CD4-positive, CD25-positive, alpha-beta regulatory T cell (primary cell): ENCODE measurements around the gene CCDC178. TPM values are rescaled to one million over a fixed set of nuclear protein-coding genes. Genes with fewer than 3 reads are reported as not detected.

ENCODE experiments used
- ATAC-seq, 2 donors: fragments of 150-1000 bp; cut with Tn5 transposase; one replicate each; pipeline ENCODE4 v1.10.0; 2021; ENCODE audit warnings: low read depth in 2 of 2, moderate number of reproducible peaks in 2 of 2, moderate library complexity in 1 of 2
- DNase-seq, 3 donors: peaks; one replicate each; pipeline versions ENCODE4 v3.0.0 to v3.0.0-alpha.2; 2012 to 2022; ENCODE audit warnings: mixed read lengths in 1 of 3
- H3K27ac ChIP-seq: one replicate; pipeline ENCODE4 v1.7.0; 2013; ENCODE audit warnings: mild to moderate bottlenecking, low read length; ENCODE audit not compliant: insufficient read depth, poor library complexity, severe bottlenecking
- H3K27me3 ChIP-seq: one replicate; pipeline ENCODE4 v1.7.0; 2013; ENCODE audit warnings: low read length; ENCODE audit not compliant: control insufficient read depth, insufficient read depth
- H3K36me3 ChIP-seq: one replicate; pipeline ENCODE4 v1.7.0; 2013; ENCODE audit warnings: mild to moderate bottlenecking, low read length, moderate library complexity; ENCODE audit not compliant: control insufficient read depth, insufficient read depth
- H3K4me1 ChIP-seq: 2 replicates; pipeline ENCODE4 v1.7.0; 2013; ENCODE audit warnings: mild to moderate bottlenecking, low read length; ENCODE audit not compliant: insufficient read depth, control insufficient read depth, poor library complexity, severe bottlenecking
- H3K4me3 ChIP-seq: one replicate; pipeline ENCODE4 v1.7.0; 2013; ENCODE audit warnings: low read depth, mild to moderate bottlenecking, low read length, moderate library complexity
- H3K9me3 ChIP-seq, 2 experiments: 1 replicate in 1 of 2; 2 replicates in 1 of 2; pipeline ENCODE4 v1.7.0; 2013; ENCODE audit warnings: low read length in 2 of 2, mild to moderate bottlenecking in 1 of 2, moderate library complexity in 1 of 2; ENCODE audit not compliant: control insufficient read depth in 2 of 2
- H3K27ac Mint-ChIP-seq, 3 donors: one replicate each; pipeline ENCODE4 v1.8.0; 2020 to 2022; ENCODE audit warnings: mild to moderate bottlenecking in 3 of 3, mixed read lengths in 3 of 3, moderate library complexity in 2 of 3
- H3K27me3 Mint-ChIP-seq: one replicate; pipeline ENCODE4 v1.8.0; 2022; ENCODE audit warnings: mild to moderate bottlenecking, mixed read lengths
- H3K36me3 Mint-ChIP-seq: one replicate; pipeline ENCODE4 v1.8.0; 2020; ENCODE audit warnings: mixed read lengths
- H3K4me1 Mint-ChIP-seq, 4 donors: one replicate each; pipeline ENCODE4 v1.8.0; 2020 to 2022; ENCODE audit warnings: mixed read lengths in 4 of 4, mild to moderate bottlenecking in 1 of 4
- H3K4me3 Mint-ChIP-seq, 4 donors: one replicate each; pipeline ENCODE4 v1.8.0; 2020 to 2022; ENCODE audit warnings: mild to moderate bottlenecking in 4 of 4, mixed read lengths in 4 of 4, moderate library complexity in 3 of 4
- H3K9me3 Mint-ChIP-seq, 7 donors: one replicate each; pipeline ENCODE4 v1.8.0; 2020 to 2022; ENCODE audit warnings: mixed read lengths in 7 of 7, mild to moderate bottlenecking in 3 of 7, moderate library complexity in 2 of 7
- polyA plus RNA-seq, 4 donors: library from polyadenylated mRNA; unstranded; fragments of 300-500 nt; fragmentation: Illumina TruSeq; gene quantifications; one replicate each; pipeline ENCODE4 v1.2.3, GENCODE V29; 2021
- total RNA-seq: library from RNA; stranded (reverse); gene quantifications from one replicate; pipeline ENCODE4 v1.2.3, GENCODE V29; 2022

The CCDC178 gene
- total and polyA plus RNA-seq, 5 donors from 2014 or later: not detected

DNA sequence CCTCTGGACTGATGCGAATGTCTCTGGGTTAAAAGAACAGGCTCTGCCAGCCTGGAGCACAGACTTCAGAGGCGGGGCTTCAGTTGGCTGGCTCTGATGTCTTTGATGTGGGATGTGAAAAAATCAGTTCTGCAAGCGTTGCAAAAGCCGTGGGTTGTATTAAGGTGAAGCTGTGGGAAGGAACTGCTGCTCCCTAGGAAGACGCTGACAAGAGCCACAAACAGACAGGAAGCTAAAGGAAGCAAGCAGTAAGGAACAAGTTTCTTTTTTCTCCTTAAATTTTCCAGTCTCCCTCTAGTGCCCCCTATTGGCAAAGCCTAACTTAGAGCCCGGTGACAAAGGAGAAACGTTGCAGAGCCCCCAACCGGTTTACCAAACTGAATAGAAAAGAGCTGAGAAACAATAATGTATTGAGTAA lies 239.0 kb downstream of the CCDC178 start:
- H3K4me1 ChIP-seq: no peaks in the 10 kb centered on the region
- Mint-ChIP-seq H3K4me1 (no peaks in the 10 kb centered on the region), H3K36me3 (no peaks in the 10 kb centered on the region), H3K4me3 (no peak overlapping the region), H3K27ac (no peak overlapping the region), H3K9me3 (peaks cover 1 to 13% (median 4%) of the 10 kb centered on the region in 7 donors), H3K27me3 (no peaks in the 10 kb centered on the region)
- no peaks in the 10 kb centered on the region for H3K27me3 ChIP-seq
- ATAC-seq (no peak), DNase-seq (no peak)
- H3K4me3 ChIP-seq: no peak overlapping the region
- H3K36me3 ChIP-seq: no peaks in the 10 kb centered on the region
- no peaks in the 10 kb centered on the region for H3K9me3 ChIP-seq
- no peak overlapping the region for H3K27ac ChIP-seq

DNA sequence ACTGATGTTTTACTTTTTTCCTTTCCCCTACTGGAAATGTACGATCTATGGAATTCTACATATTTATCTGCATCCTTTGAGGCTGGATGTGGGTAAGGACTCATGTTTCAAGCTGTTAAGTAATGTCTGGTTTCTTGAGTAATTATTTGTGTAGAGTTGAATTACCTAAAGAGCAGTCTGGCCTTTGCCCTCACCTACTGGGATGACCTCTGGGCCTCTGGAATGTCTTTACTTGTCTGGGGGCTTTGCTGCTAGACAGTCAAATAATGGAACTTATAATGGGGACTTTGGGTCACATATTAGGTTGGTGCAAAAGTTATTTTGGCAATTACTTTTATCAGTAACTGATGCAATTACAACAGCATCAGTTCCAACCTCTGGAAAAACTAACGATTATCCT lies 244.7 kb downstream of the CCDC178 start:
- peaks cover 2 to 10% (median 6%) of the 10 kb centered on the region in 7 donors for H3K9me3 Mint-ChIP-seq
- no peaks in the 10 kb centered on the region for H3K36me3 Mint-ChIP-seq
- no peaks in the 10 kb centered on the region for H3K4me1 Mint-ChIP-seq
- Histone ChIP-seq H3K9me3 (no peaks in the 10 kb centered on the region), H3K27me3 (no peaks in the 10 kb centered on the region), H3K4me3 (no peak overlapping the region), H3K36me3 (no peaks in the 10 kb centered on the region), H3K4me1 (no peaks in the 10 kb centered on the region), H3K27ac (no peak overlapping the region)
- ATAC-seq (no peak), DNase-seq (no peak)
- H3K27me3 Mint-ChIP-seq: no peaks in the 10 kb centered on the region
- H3K4me3 Mint-ChIP-seq: no peak overlapping the region
- H3K27ac Mint-ChIP-seq: no peak overlapping the region

DNA sequence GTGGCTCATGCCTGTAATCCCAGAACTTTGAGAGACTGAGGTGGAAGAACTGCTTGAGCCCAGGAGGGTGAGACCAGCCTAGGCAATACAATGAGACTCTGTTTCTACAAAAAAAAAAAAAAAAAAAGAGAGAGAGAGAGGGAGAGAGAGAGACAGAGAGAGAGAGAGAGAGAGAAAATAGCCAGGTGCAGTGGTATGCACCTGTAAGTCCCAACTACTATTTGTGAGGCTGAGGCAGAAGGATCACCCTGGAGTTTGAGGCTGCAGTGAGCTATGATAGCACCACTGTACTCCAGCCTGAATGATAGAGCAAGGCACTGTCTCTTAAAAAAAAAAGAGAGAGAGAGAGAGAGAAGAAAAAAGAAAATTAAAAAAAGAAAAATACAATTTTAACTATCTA lies 245.7 kb downstream of the CCDC178 start:
- Histone ChIP-seq H3K27me3 (no peaks in the 10 kb centered on the region), H3K9me3 (no peaks in the 10 kb centered on the region), H3K4me1 (no peaks in the 10 kb centered on the region), H3K27ac (no peak overlapping the region), H3K36me3 (no peaks in the 10 kb centered on the region), H3K4me3 (no peak overlapping the region)
- Mint-ChIP-seq H3K9me3 (peaks cover 2 to 12% (median 6%) of the 10 kb centered on the region in 7 donors), H3K4me1 (no peaks in the 10 kb centered on the region), H3K27ac (no peak overlapping the region), H3K27me3 (no peaks in the 10 kb centered on the region), H3K36me3 (no peaks in the 10 kb centered on the region), H3K4me3 (no peak overlapping the region)
- DNase-seq: no peak
- no peak for ATAC-seq

DNA sequence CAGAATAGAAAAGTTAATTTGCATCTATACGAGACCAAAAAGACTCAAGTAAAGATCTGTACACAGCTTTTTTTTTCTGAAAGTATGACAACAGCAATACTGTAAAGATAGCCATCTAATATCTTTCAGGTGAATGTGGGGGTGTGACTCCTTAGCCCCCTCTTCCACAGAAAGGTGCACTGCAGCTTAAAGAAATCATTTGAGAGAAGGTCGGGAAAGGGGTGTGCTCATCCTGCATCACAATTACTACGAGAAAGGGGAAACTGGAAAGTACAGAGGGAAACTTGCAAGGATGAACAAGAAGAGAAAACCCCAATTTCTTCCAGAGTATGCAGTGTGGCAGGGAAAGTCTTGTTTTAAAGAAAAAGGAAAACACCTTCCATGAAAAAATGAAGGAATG lies 255.6 kb downstream of the CCDC178 start:
- H3K4me1 ChIP-seq: no peaks in the 10 kb centered on the region
- no peak overlapping the region for H3K4me3 Mint-ChIP-seq
- no peak overlapping the region for H3K27ac Mint-ChIP-seq

DNA sequence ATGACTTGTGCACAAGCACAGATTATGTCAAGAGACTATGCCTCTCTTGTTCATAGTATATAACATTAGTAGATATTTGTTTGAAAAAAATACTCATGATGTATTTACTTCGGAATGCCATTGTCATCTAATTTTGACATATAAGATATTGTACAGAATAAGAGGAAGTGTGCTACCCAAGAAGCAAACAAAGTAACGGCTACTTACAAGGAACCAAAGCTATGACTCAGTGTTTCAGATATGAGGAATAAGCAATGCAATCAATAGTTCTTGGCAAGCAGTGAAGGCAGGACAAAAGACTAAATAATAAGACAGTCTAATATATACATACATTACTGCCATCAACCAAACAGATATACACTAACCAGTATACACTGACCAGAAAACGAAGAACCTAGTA lies 256.3 kb downstream of the CCDC178 start:
- ATAC-seq (no peak), DNase-seq (no peak)
- no peaks in the 10 kb centered on the region for H3K4me1 ChIP-seq
- no peaks in the 10 kb centered on the region for H3K36me3 ChIP-seq
- no peak overlapping the region for H3K4me3 ChIP-seq
- no peaks in the 10 kb centered on the region for H3K36me3 Mint-ChIP-seq
- H3K4me3 Mint-ChIP-seq: no peak overlapping the region
- no peaks in the 10 kb centered on the region for H3K9me3 ChIP-seq
- H3K27ac ChIP-seq: no peak overlapping the region
- no peaks in the 10 kb centered on the region for H3K27me3 Mint-ChIP-seq
- no peaks in the 10 kb centered on the region for H3K4me1 Mint-ChIP-seq
- H3K27me3 ChIP-seq: no peaks in the 10 kb centered on the region
- peaks cover 0 to 14% (median 0%) of the 10 kb centered on the region in 7 donors for H3K9me3 Mint-ChIP-seq
- no peak overlapping the region for H3K27ac Mint-ChIP-seq

More for the DNA sequence above, 255.6 kb downstream of the CCDC178 start:
- Mint-ChIP-seq H3K4me1 (no peaks in the 10 kb centered on the region), H3K27me3 (no peaks in the 10 kb centered on the region), H3K36me3 (no peaks in the 10 kb centered on the region), H3K9me3 (peaks cover 0 to 14% (median 0%) of the 10 kb centered on the region in 7 donors)
- no peaks in the 10 kb centered on the region for H3K9me3 ChIP-seq
- no peak overlapping the region for H3K4me3 ChIP-seq
- H3K27ac ChIP-seq: no peak overlapping the region
- H3K36me3 ChIP-seq: no peaks in the 10 kb centered on the region
- DNase-seq (no peak), ATAC-seq (no peak)
- H3K27me3 ChIP-seq: no peaks in the 10 kb centered on the region

DNA sequence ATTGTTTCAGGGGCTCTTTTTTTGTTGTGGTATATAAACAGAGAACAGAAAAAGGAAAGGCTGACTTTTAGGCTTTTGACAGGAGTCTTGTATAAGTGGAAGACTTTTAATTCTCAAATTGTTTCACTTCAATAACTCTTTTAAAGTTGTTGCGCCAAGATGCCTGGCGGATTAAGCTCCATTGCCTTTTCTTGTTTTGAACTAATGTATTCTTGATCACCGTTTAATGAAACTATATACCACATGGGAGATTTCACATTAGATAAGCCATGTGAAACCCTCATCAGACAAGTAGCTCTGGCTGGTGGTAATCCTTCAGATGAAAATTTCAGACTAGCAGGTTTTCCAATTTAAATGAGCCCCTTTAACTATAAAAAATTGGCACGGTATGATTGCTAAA lies 257.4 kb downstream of the CCDC178 start:
- no peak overlapping the region for H3K4me3 ChIP-seq
- ATAC-seq (no peak), DNase-seq (no peak)
- Mint-ChIP-seq H3K4me3 (no peak overlapping the region), H3K4me1 (no peaks in the 10 kb centered on the region), H3K27me3 (no peaks in the 10 kb centered on the region), H3K27ac (no peak overlapping the region), H3K9me3 (peaks cover 0 to 7% (median 0%) of the 10 kb centered on the region in 7 donors), H3K36me3 (no peaks in the 10 kb centered on the region)
- no peak overlapping the region for H3K27ac ChIP-seq
- no peaks in the 10 kb centered on the region for H3K27me3 ChIP-seq
- no peaks in the 10 kb centered on the region for H3K9me3 ChIP-seq
- H3K36me3 ChIP-seq: no peaks in the 10 kb centered on the region
- H3K4me1 ChIP-seq: no peaks in the 10 kb centered on the region

DNA sequence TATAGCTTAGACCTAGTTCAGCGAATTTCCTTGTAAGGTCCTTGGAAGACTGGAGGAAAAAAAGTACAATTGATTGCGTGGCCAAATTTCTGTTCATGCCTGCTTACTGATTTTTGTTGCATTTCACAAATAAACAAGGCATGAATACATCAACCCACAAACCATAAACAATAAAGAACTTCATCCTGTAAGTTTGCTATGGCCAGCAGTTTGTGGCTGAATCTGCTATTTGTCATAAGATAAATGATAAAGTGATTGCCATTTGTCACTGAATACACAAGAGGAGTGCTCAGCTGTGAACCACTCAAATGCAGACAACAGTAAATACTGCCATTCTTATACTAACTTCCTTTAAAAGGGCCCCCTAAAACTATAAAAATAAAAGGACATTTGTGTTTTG lies 259.5 kb downstream of the CCDC178 start:
- Histone ChIP-seq H3K27me3 (no peaks in the 10 kb centered on the region), H3K4me1 (no peaks in the 10 kb centered on the region), H3K36me3 (no peaks in the 10 kb centered on the region), H3K27ac (no peak overlapping the region), H3K4me3 (no peak overlapping the region), H3K9me3 (no peaks in the 10 kb centered on the region)
- Mint-ChIP-seq H3K4me3 (no peak overlapping the region), H3K9me3 (peaks cover 0 to 4% (median 0%) of the 10 kb centered on the region in 7 donors), H3K27ac (no peak overlapping the region), H3K4me1 (no peaks in the 10 kb centered on the region), H3K36me3 (no peaks in the 10 kb centered on the region), H3K27me3 (no peaks in the 10 kb centered on the region)
- ATAC-seq: no peak
- DNase-seq: no peak

DNA sequence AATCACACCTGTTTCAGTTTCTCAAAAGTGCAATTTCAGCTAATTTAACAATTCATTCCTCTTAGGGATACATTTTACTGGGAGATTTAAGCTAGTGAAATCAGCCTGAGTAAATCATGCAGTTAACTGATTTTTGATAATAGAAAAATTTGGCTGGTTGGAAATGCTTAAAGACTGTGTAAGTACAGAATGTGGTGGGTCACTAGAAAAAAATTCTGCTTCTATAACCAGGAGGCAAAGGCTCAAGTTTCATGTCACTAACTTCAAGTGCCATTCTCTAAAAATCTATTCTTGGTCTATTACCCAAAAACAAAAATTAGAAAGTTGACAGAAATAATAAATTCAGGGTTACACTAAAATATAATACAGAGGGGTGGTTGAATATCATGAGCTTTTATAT lies 271.3 kb downstream of the CCDC178 start:
- peaks cover 0 to 14% (median 8%) of the 10 kb centered on the region in 7 donors for H3K9me3 Mint-ChIP-seq

More for the DNA sequence above, 271.3 kb downstream of the CCDC178 start:
- H3K4me3 ChIP-seq: no peak overlapping the region
- Mint-ChIP-seq H3K4me3 (no peak overlapping the region), H3K4me1 (no peaks in the 10 kb centered on the region), H3K27ac (no peak overlapping the region), H3K36me3 (no peaks in the 10 kb centered on the region), H3K27me3 (no peaks in the 10 kb centered on the region)
- H3K4me1 ChIP-seq: no peaks in the 10 kb centered on the region
- ATAC-seq: no peak
- no peaks in the 10 kb centered on the region for H3K9me3 ChIP-seq
- DNase-seq: no peak
- no peaks in the 10 kb centered on the region for H3K27me3 ChIP-seq
- no peaks in the 10 kb centered on the region for H3K36me3 ChIP-seq
- H3K27ac ChIP-seq: no peak overlapping the region
